Breast epithelium (tissue), 3 donors: ENCODE results near the gene LYSMD1.

Source experiments
- CTCF ChIP-seq, 3 donors: fragments of 450-650 bp; IDR thresholded peaks; one replicate each; pipeline ENCODE4 v1.5.1; 2016 to 2017; ENCODE audit warnings: antibody characterized with exemption in 3 of 3, mild to moderate bottlenecking in 3 of 3, moderate library complexity in 3 of 3
- POLR2AphosphoS5 ChIP-seq, 3 donors: sonication (generic); formaldehyde crosslinking; IDR thresholded peaks; one replicate each; pipeline ENCODE4 v1.6.1; 2017; ENCODE audit warnings: antibody characterized with exemption in 3 of 3

GRCh38 chr1:151143057-151143435 is 22.7 kb downstream of the LYSMD1 start:
- TF ChIP-seq CTCF (IDR thresholded peaks at IDR 0.05) (no peak), POLR2AphosphoS5 (IDR thresholded peaks at IDR 0.05) (no peak)
